Naive thymus-derived CD4-positive, alpha-beta T cell (primary cell): ENCODE data around the gene COPB1. TPM values are rescaled to one million over a fixed set of nuclear protein-coding genes. Genes with fewer than 3 reads are reported as not detected.

Experiments
- ATAC-seq: fragments of 150-1000 bp; cut with Tn5 transposase; 2 replicates; pipeline ENCODE4 v1.10.0; 2021; ENCODE audit warnings: mild to moderate bottlenecking, moderate library complexity
- CTCF ChIA-PET: fragments of 350-600 bp; sonication (Branson Sonifier 250); formaldehyde crosslinking; loops from one replicate; lab custom pipeline; 2021; ENCODE audit warnings: antibody characterized with exemption; lab: Charles Lee
- POLR2A ChIA-PET: fragments of 350-600 bp; sonication (Branson Sonifier 250); formaldehyde crosslinking; loops from one replicate; lab custom pipeline; 2021; ENCODE audit warnings: antibody characterized with exemption, inconsistent platforms; lab: Charles Lee
- DNase-seq, 9 donors: peaks; one replicate each; pipeline versions ENCODE4 v3.0.0 to v3.0.0-alpha.2; 2020 to 2022; ENCODE audit warnings: mixed read lengths in 1 of 9
- H3K27ac ChIP-seq: one replicate; pipeline ENCODE4 v1.7.0; 2013; ENCODE audit warnings: mild to moderate bottlenecking, low read depth, low read length, moderate library complexity
- H3K27me3 ChIP-seq, 2 donors: one replicate each; pipeline ENCODE4 v1.7.0; 2013; ENCODE audit warnings: low read length in 2 of 2, mild to moderate bottlenecking in 2 of 2, moderate library complexity in 2 of 2; ENCODE audit not compliant: control insufficient read depth in 2 of 2, insufficient read depth in 2 of 2
- H3K36me3 ChIP-seq, 3 experiments: 1 replicate in 2 of 3; 2 replicates in 1 of 3; pipeline ENCODE4 v1.7.0; 2013; ENCODE audit warnings: low read length in 3 of 3, mild to moderate bottlenecking in 3 of 3, moderate library complexity in 1 of 3; ENCODE audit not compliant: insufficient read depth in 3 of 3, control insufficient read depth in 2 of 3
- H3K4me1 ChIP-seq, 2 donors: one replicate each; pipeline ENCODE4 v1.7.0; 2013; ENCODE audit warnings: low read length in 2 of 2, mild to moderate bottlenecking in 2 of 2, moderate library complexity in 1 of 2; ENCODE audit not compliant: control insufficient read depth in 2 of 2, insufficient read depth in 2 of 2
- H3K4me3 ChIP-seq: 2 replicates; pipeline ENCODE4 v1.7.0; 2013; ENCODE audit warnings: mild to moderate bottlenecking, low read length
- H3K9me3 ChIP-seq, 3 experiments: 1 replicate in 2 of 3; 2 replicates in 1 of 3; pipeline ENCODE4 v1.7.0; 2013; ENCODE audit warnings: low read length in 3 of 3; ENCODE audit not compliant: control insufficient read depth in 2 of 3
- H3K27ac Mint-ChIP-seq, 9 donors: one replicate each; pipeline ENCODE4 v1.8.0; 2020 to 2022; ENCODE audit warnings: mixed read lengths in 9 of 9, mild to moderate bottlenecking in 8 of 9, moderate library complexity in 5 of 9, inconsistent platforms in 2 of 9
- H3K27me3 Mint-ChIP-seq, 5 donors: one replicate each; pipeline ENCODE4 v1.8.0; 2021 to 2022; ENCODE audit warnings: mixed read lengths in 5 of 5, mild to moderate bottlenecking in 1 of 5
- H3K36me3 Mint-ChIP-seq, 5 donors: one replicate each; pipeline ENCODE4 v1.8.0; 2020 to 2022; ENCODE audit warnings: mixed read lengths in 5 of 5, mild to moderate bottlenecking in 3 of 5, inconsistent platforms in 1 of 5
- H3K4me1 Mint-ChIP-seq, 7 donors: one replicate each; pipeline ENCODE4 v1.8.0; 2020 to 2022; ENCODE audit warnings: mixed read lengths in 7 of 7, mild to moderate bottlenecking in 3 of 7, inconsistent platforms in 1 of 7
- H3K4me3 Mint-ChIP-seq, 10 donors: one replicate each; pipeline ENCODE4 v1.8.0; 2020 to 2022; ENCODE audit warnings: mild to moderate bottlenecking in 10 of 10, mixed read lengths in 10 of 10, moderate library complexity in 6 of 10, inconsistent platforms in 2 of 10
- H3K9me3 Mint-ChIP-seq, 11 donors: one replicate each; pipeline ENCODE4 v1.8.0; 2020 to 2022; ENCODE audit warnings: mixed read lengths in 11 of 11, mild to moderate bottlenecking in 4 of 11, inconsistent platforms in 1 of 11, moderate library complexity in 1 of 11
- intact Hi-C, 2 donors: fragments of 100-400 bp; cut with micrococcal nuclease; formaldehyde crosslinking; loops; one replicate each; pipeline ENCODE4 v1.15.1; 2023
- polyA plus RNA-seq, 2 donors: library from polyadenylated mRNA; unstranded; fragments of 300-500 nt; fragmentation: Illumina TruSeq; gene quantifications; one replicate each; pipeline ENCODE4 v1.2.3, GENCODE V29; 2021
- total RNA-seq, 6 experiments: library from RNA in 5 of 6; stranded (reverse) in 5 of 6; gene quantifications; 1 replicate in 5 of 6; 2 replicates in 1 of 6; pipeline ENCODE4 v1.2.3 and lab custom pipeline; 2021 to 2026

The COPB1 gene
- total and polyA plus RNA-seq, 7 experiments from 2014 or later: 57.8 to 102 (median 75.9) TPM

GRCh38 chr11:14422052-14422813 lies 77.4 kb downstream of the COPB1 start:
- H3K27ac Mint-ChIP-seq: no peak overlapping the region
- H3K4me1 ChIP-seq: no peaks in the 10 kb centered on the region
- ChIA-PET CTCF (no interaction called here), POLR2A (no interaction called here)
- no peaks in the 10 kb centered on the region for H3K27me3 Mint-ChIP-seq
- no peak for ATAC-seq
- no peaks in the 10 kb centered on the region for H3K36me3 ChIP-seq
- peaks cover 0 to 10% (median 0%) of the 10 kb centered on the region in 7 donors for H3K4me1 Mint-ChIP-seq
- no peak overlapping the region for H3K4me3 ChIP-seq
- intact Hi-C loops: no loop called here
- H3K4me3 Mint-ChIP-seq: no peak overlapping the region
- no peak overlapping the region for H3K27ac ChIP-seq
- DNase-seq: no peak
- H3K9me3 Mint-ChIP-seq: no peaks in the 10 kb centered on the region
- H3K27me3 ChIP-seq: no peaks in the 10 kb centered on the region
- no peaks in the 10 kb centered on the region for H3K9me3 ChIP-seq
- H3K36me3 Mint-ChIP-seq: peaks cover 0 to 14% (median 6%) of the 10 kb centered on the region in 5 donors

GRCh38 chr11:14420223-14420622 lies 79.4 kb downstream of the COPB1 start:
- no peak overlapping the region for H3K4me3 Mint-ChIP-seq
- no peak overlapping the region for H3K4me3 ChIP-seq
- H3K9me3 Mint-ChIP-seq: no peaks in the 10 kb centered on the region
- H3K36me3 ChIP-seq: no peaks in the 10 kb centered on the region
- H3K27ac Mint-ChIP-seq: no peak overlapping the region
- ChIA-PET CTCF (no interaction called here), POLR2A (no interaction called here)
- DNase-seq (no peak), ATAC-seq (no peak)
- H3K27ac ChIP-seq: no peak overlapping the region
- H3K9me3 ChIP-seq: no peaks in the 10 kb centered on the region
- intact Hi-C loops: no loop called here
- H3K27me3 Mint-ChIP-seq: no peaks in the 10 kb centered on the region
- no peaks in the 10 kb centered on the region for H3K27me3 ChIP-seq
- H3K36me3 Mint-ChIP-seq: peaks cover 0 to 8% (median 3%) of the 10 kb centered on the region in 5 donors
- peaks cover 3 to 21% (median 9%) of the 10 kb centered on the region in 7 donors for H3K4me1 Mint-ChIP-seq
- peaks cover 4 to 15% of the 10 kb centered on the region in 2 donors for H3K4me1 ChIP-seq

GRCh38 chr11:14418801-14419417 lies 80.7 kb downstream of the COPB1 start:
- Mint-ChIP-seq H3K36me3 (peaks cover 0 to 8% (median 3%) of the 10 kb centered on the region in 5 donors), H3K4me1 (peaks cover 12 to 32% (median 19%) of the 10 kb centered on the region in 7 donors), H3K27ac (no peak overlapping the region), H3K4me3 (no peak overlapping the region), H3K27me3 (no peaks in the 10 kb centered on the region), H3K9me3 (no peaks in the 10 kb centered on the region)
- Histone ChIP-seq H3K9me3 (no peaks in the 10 kb centered on the region), H3K27me3 (no peaks in the 10 kb centered on the region), H3K4me1 (peaks cover 12 to 23% of the 10 kb centered on the region in 2 donors), H3K36me3 (no peaks in the 10 kb centered on the region), H3K4me3 (no peak overlapping the region), H3K27ac (no peak overlapping the region)
- DNase-seq (no peak), ATAC-seq (no peak)
- intact Hi-C loops: loop anchor here (1.0 to 5.0 kb wide), 3 partner anchors 42 to 119 kb away; no protein-coding TSS in a partner anchor
- POLR2A ChIA-PET: no interaction called here
- CTCF ChIA-PET: interaction anchor here (0.6 kb wide), 2 partner anchors 120 to 655 kb away, joined by 3 to 4 read pairs; no protein-coding TSS in a partner anchor

- Histone ChIP-seq H3K27me3 (no peaks in the 10 kb centered on the region), H3K9me3 (no peaks in the 10 kb centered on the region), H3K27ac (no peak overlapping the region), H3K4me1 (peaks cover 12 to 30% of the 10 kb centered on the region in 2 donors), H3K36me3 (no peaks in the 10 kb centered on the region), H3K4me3 (no peak overlapping the region)
- intact Hi-C loops: loop anchor here (5.0 kb wide), 2 partner anchors 40 to 95 kb away; no protein-coding TSS in a partner anchor
- H3K27ac Mint-ChIP-seq: no peak overlapping the region
- H3K4me1 Mint-ChIP-seq: peaks cover 12 to 44% (median 22%) of the 10 kb centered on the region in 7 donors
- DNase-seq (no peak), ATAC-seq (no peak)
- ChIA-PET POLR2A (no interaction called here), CTCF (interaction anchor here (0.6 kb wide), 2 partner anchors 206 to 656 kb away, joined by 3 to 4 read pairs; no protein-coding TSS in a partner anchor)
- no peaks in the 10 kb centered on the region for H3K27me3 Mint-ChIP-seq
- H3K36me3 Mint-ChIP-seq: peaks cover 0 to 8% (median 3%) of the 10 kb centered on the region in 5 donors
- no peaks in the 10 kb centered on the region for H3K9me3 Mint-ChIP-seq
- no peak overlapping the region for H3K4me3 Mint-ChIP-seq
Observed at GRCh38 chr11:14417617-14418374, 81.8 kb downstream of the COPB1 start.

GRCh38 chr11:14417186-14417585 lies 82.4 kb downstream of the COPB1 start:
- Histone ChIP-seq H3K27me3 (no peaks in the 10 kb centered on the region), H3K9me3 (no peaks in the 10 kb centered on the region), H3K27ac (no peak overlapping the region), H3K4me3 (no peak overlapping the region), H3K4me1 (peaks cover 12 to 30% of the 10 kb centered on the region in 2 donors), H3K36me3 (no peaks in the 10 kb centered on the region)
- CTCF ChIA-PET: interaction anchor here (0.6 kb wide), 1 partner anchor 205 kb away, joined by 3 read pairs; no protein-coding TSS in a partner anchor
- H3K27ac Mint-ChIP-seq: peak overlapping the region in 1 of 9 donors; percentile 78
- H3K9me3 Mint-ChIP-seq: no peaks in the 10 kb centered on the region
- POLR2A ChIA-PET: no interaction called here
- H3K4me1 Mint-ChIP-seq: peaks cover 12 to 48% (median 22%) of the 10 kb centered on the region in 7 donors
- no peaks in the 10 kb centered on the region for H3K27me3 Mint-ChIP-seq
- no peak overlapping the region for H3K4me3 Mint-ChIP-seq
- peaks cover 0 to 8% (median 3%) of the 10 kb centered on the region in 5 donors for H3K36me3 Mint-ChIP-seq
- DNase-seq: no peak
- ATAC-seq: no peak
- intact Hi-C loops: loop anchor here (5.0 kb wide), 2 partner anchors 40 to 95 kb away; no protein-coding TSS in a partner anchor
